HEK293 (cell line): ENCODE data around the gene ALDH7A1.

Experiments
- CTCF ChIA-PET: fragments of 350-600 bp; formaldehyde crosslinking; extraction: SDS; loops from one replicate; lab custom pipeline; 2021; ENCODE audit warnings: antibody characterized with exemption; lab: Yijun Ruan, JAX
- POLR2A ChIA-PET: fragments of 300-600 bp; formaldehyde crosslinking; extraction: SDS; loops from one replicate; lab custom pipeline; 2020; ENCODE audit warnings: antibody characterized with exemption, inconsistent platforms; lab: Yijun Ruan, JAX
- H3K27ac ChIP-seq: fragments of 200-500 bp; sonication (Bioruptor generic); 2 replicates; pipeline ENCODE4 v1.5.1; 2014; ENCODE audit warnings: low read depth, low read length, control low read depth, inconsistent platforms; ENCODE audit errors: extremely low read depth
- H3K36me3 ChIP-seq, 2 experiments: fragments of 200-500 bp in 1 of 2; sonication (Bioruptor generic) in 1 of 2; 1 replicate in 1 of 2; 2 replicates in 1 of 2; pipeline ENCODE4 v1.5.1; 2014 to 2017; ENCODE audit warnings: inconsistent platforms in 2 of 2, low read length in 2 of 2; ENCODE audit not compliant: control insufficient read depth in 2 of 2, insufficient read depth in 1 of 2
- H3K4me1 ChIP-seq: fragments of 200-500 bp; sonication (Bioruptor generic); 2 replicates; pipeline ENCODE4 v1.5.1; 2014; ENCODE audit warnings: mild to moderate bottlenecking, low read length, inconsistent platforms; ENCODE audit not compliant: control insufficient read depth, insufficient read depth
- H3K4me3 ChIP-seq: 2 replicates; pipeline ENCODE4 v1.5.1; 2011; ENCODE audit warnings: low read depth, mild to moderate bottlenecking, control low read depth, low read length, moderate library complexity
- H3K9me3 ChIP-seq: fragments of 200-500 bp; sonication (Bioruptor generic); 2 replicates; pipeline ENCODE4 v1.5.1; 2014; ENCODE audit warnings: low read depth, low read length, inconsistent platforms; ENCODE audit not compliant: control insufficient read depth, insufficient read depth
- BCL11B ChIP-seq: fragments of 450-650 bp; formaldehyde crosslinking; IDR thresholded peaks from 2 replicates; pipeline ENCODE4 v1.5.1; 2016; ENCODE audit warnings: low read depth, missing biosample characterization, missing genetic modification characterization
- MYNN ChIP-seq: fragments of 450-650 bp; formaldehyde crosslinking; IDR thresholded peaks from 2 replicates; pipeline ENCODE4 v1.5.1; 2016; ENCODE audit warnings: missing biosample characterization, missing genetic modification characterization, borderline replicate concordance
- ZBTB48 ChIP-seq: fragments of 450-650 bp; formaldehyde crosslinking; IDR thresholded peaks from 2 replicates; pipeline ENCODE4 v1.5.1; 2016; ENCODE audit warnings: missing biosample characterization, missing genetic modification characterization
- ZIC2 ChIP-seq: fragments of 450-650 bp; formaldehyde crosslinking; IDR thresholded peaks from 2 replicates; pipeline ENCODE4 v1.5.1; 2016; ENCODE audit warnings: missing biosample characterization, missing genetic modification characterization
- ZNF274 ChIP-seq, 2 experiments: fragments of 200-500 bp in 1 of 2; fragments of 450-650 bp in 1 of 2; sonication (Bioruptor generic) in 1 of 2; formaldehyde crosslinking in 1 of 2; IDR thresholded peaks; 2 replicates each; pipeline versions ENCODE4 v1.5.1 to v1.6.1; 2014 to 2016; ENCODE audit warnings: borderline replicate concordance in 1 of 2, inconsistent platforms in 1 of 2, low read length in 1 of 2, missing biosample characterization in 1 of 2, missing genetic modification characterization in 1 of 2
- ZNF37A ChIP-seq: fragments of 450-650 bp; IDR thresholded peaks from 2 replicates; pipeline ENCODE4 v1.5.1; 2018; ENCODE audit warnings: missing biosample characterization, missing genetic modification characterization
- ZNF391 ChIP-seq: fragments of 450-650 bp; formaldehyde crosslinking; IDR thresholded peaks from 2 replicates; pipeline ENCODE4 v1.5.1; 2016; ENCODE audit warnings: low read depth, missing biosample characterization, missing genetic modification characterization, borderline replicate concordance
- ZNF48 ChIP-seq: fragments of 450-650 bp; formaldehyde crosslinking; IDR thresholded peaks from 2 replicates; pipeline ENCODE4 v1.5.1; 2016; ENCODE audit warnings: missing biosample characterization, missing genetic modification characterization
- ZNF664 ChIP-seq: fragments of 450-650 bp; formaldehyde crosslinking; IDR thresholded peaks from 2 replicates; pipeline ENCODE4 v1.5.1; 2016; ENCODE audit warnings: missing biosample characterization, missing genetic modification characterization
- ZNF677 ChIP-seq: fragments of 450-650 bp; IDR thresholded peaks from 2 replicates; pipeline ENCODE4 v1.5.0; 2018; ENCODE audit warnings: missing biosample characterization, mild to moderate bottlenecking, missing genetic modification characterization, moderate library complexity
- ZNF830 ChIP-seq: fragments of 450-650 bp; IDR thresholded peaks from 2 replicates; pipeline ENCODE4 v1.5.0; 2018; ENCODE audit warnings: missing biosample characterization, missing genetic modification characterization, low read depth, mild to moderate bottlenecking, moderate library complexity
- TF ChIP-seq, protein P1 (sequence below): fragments of 450-650 bp; formaldehyde crosslinking; IDR thresholded peaks from 2 replicates; pipeline ENCODE4 v1.5.1; 2016; ENCODE audit warnings: missing biosample characterization, missing genetic modification characterization
- TF ChIP-seq, protein P2 (sequence below): fragments of 450-650 bp; formaldehyde crosslinking; IDR thresholded peaks from 2 replicates; pipeline ENCODE4 v1.5.1; 2016; ENCODE audit warnings: missing biosample characterization, missing genetic modification characterization
- TF ChIP-seq, protein P3 (sequence below): fragments of 450-650 bp; formaldehyde crosslinking; IDR thresholded peaks from 2 replicates; pipeline ENCODE4 v1.5.1; 2017; ENCODE audit warnings: missing biosample characterization, mild to moderate bottlenecking, missing genetic modification characterization, moderate library complexity
- TF ChIP-seq, protein P4 (sequence below): fragments of 450-650 bp; formaldehyde crosslinking; IDR thresholded peaks from 2 replicates; pipeline ENCODE4 v1.5.1; 2017; ENCODE audit warnings: missing biosample characterization, missing genetic modification characterization
- TF ChIP-seq, protein P5 (sequence below): fragments of 450-650 bp; formaldehyde crosslinking; IDR thresholded peaks from 2 replicates; pipeline ENCODE4 v1.5.1; 2017; ENCODE audit warnings: missing biosample characterization, missing genetic modification characterization
- TF ChIP-seq, protein P6 (sequence below): fragments of 450-650 bp; formaldehyde crosslinking; IDR thresholded peaks from 2 replicates; pipeline ENCODE4 v1.5.1; 2016; ENCODE audit warnings: missing biosample characterization, missing genetic modification characterization

ALDH7A1 gene

DNA sequence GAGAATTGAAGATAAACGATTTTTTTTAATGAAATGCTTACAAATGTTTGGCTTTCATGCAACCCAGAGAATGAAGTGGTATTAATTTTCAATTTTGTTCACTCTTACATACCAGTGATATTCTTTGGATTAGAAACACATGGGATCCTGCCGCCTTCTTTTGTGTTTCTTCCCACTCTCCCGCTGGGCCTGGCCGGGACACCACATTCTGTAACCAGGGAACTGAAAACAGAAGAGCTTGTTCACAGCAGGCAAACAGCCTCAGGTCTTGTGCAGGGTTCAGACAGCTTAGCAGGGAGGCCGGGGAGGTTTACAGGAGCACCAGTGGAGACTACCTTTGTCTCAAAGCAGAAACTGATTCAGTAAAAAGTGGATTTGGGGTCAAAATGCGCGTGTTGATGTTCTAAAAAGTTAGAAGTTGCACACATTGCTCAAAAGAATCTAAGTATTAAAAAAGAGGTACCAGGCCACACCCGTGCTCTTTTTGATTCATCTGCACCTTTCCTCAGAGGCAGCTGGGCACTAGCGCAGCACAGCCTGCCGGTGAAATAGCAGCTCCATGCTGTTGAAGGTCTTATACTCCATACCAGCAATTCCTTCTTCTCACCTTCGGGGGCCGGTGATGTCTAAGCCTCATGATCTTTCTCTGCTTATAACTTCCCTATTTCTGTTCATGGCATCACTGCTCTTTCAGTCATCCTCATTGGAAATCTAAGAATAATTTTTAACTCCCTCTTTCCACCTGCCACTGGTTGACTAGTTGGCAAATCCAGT lies 104.7 kb downstream of the ALDH7A1 start:
- POLR2A ChIA-PET: no interaction called here
- no peak overlapping the region for H3K27ac ChIP-seq
- TF ChIP-seq, protein P1, sequence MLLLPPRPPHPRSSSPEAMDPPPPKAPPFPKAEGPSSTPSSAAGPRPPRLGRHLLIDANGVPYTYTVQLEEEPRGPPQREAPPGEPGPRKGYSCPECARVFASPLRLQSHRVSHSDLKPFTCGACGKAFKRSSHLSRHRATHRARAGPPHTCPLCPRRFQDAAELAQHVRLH: no peak
- TF ChIP-seq ZIC2: peak; percentile 88
- no peak for TF ChIP-seq ZNF664
- no peak for TF ChIP-seq MYNN
- TF ChIP-seq, protein P2, sequence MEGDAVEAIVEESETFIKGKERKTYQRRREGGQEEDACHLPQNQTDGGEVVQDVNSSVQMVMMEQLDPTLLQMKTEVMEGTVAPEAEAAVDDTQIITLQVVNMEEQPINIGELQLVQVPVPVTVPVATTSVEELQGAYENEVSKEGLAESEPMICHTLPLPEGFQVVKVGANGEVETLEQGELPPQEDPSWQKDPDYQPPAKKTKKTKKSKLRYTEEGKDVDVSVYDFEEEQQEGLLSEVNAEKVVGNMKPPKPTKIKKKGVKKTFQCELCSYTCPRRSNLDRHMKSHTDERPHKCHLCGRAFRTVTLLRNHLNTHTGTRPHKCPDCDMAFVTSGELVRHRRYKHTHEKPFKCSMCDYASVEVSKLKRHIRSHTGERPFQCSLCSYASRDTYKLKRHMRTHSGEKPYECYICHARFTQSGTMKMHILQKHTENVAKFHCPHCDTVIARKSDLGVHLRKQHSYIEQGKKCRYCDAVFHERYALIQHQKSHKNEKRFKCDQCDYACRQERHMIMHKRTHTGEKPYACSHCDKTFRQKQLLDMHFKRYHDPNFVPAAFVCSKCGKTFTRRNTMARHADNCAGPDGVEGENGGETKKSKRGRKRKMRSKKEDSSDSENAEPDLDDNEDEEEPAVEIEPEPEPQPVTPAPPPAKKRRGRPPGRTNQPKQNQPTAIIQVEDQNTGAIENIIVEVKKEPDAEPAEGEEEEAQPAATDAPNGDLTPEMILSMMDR (tag by site-specific recombination): 0 out of 2 replicates have a peak, but pooled peaks have one; percentile 14
- TF ChIP-seq, protein P3, sequence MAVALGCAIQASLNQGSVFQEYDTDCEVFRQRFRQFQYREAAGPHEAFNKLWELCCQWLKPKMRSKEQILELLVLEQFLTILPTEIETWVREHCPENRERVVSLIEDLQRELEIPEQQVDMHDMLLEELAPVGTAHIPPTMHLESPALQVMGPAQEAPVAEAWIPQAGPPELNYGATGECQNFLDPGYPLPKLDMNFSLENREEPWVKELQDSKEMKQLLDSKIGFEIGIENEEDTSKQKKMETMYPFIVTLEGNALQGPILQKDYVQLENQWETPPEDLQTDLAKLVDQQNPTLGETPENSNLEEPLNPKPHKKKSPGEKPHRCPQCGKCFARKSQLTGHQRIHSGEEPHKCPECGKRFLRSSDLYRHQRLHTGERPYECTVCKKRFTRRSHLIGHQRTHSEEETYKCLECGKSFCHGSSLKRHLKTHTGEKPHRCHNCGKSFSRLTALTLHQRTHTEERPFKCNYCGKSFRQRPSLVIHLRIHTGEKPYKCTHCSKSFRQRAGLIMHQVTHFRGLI (tag by site-specific recombination): no peak

DNA sequence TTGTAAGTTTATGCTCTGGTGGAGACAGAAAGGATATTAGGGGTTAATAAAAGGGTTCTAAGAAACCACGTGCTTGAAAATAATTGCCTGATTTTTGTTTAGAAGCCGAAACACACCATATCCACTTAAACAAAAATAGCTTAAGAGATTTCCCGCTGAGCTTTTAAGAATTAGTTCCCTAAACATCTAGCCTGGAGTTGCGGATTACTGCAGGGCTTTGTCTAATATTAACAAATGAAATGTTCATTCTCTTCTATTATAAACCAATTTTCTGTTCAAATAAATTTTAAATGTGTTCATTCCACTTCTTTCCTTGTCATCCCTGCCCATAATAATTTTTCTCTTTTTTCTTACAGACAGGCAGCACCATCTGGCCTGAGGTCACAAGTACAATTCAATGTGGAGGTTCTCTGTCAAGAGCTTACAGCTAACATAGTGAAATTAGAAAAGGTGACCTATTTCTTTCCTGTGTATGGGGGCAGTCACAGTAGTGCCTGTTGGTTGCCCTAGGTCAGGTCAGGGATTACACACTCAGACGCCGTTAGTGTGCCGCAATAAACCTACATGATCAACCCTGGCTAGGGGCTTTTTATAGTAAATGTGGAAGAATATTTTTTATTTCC lies 106.5 kb downstream of the ALDH7A1 start:
- POLR2A ChIA-PET: no interaction called here
- CTCF ChIA-PET: interaction anchor here (6.5 kb wide), 1 partner anchor 11 kb away, joined by 55 read pairs; no protein-coding TSS in a partner anchor
- H3K36me3 ChIP-seq: peaks cover 3 to 21% of the 10 kb centered on the region in 2 experiments

More for the DNA sequence above, 104.7 kb downstream of the ALDH7A1 start:
- no peaks in the 10 kb centered on the region for H3K9me3 ChIP-seq
- H3K4me1 ChIP-seq: peaks cover 4% of the 10 kb centered on the region; the same call in 1 of the 2 replicates
- CTCF ChIA-PET: interaction anchor here (0.6 to 6.5 kb wide), 7 partner anchors 9 to 651 kb away, joined by 3 to 55 read pairs (median 3); no protein-coding TSS in a partner anchor
- H3K36me3 ChIP-seq: peaks cover 3 to 5% of the 10 kb centered on the region in 2 experiments; a peak in 2 of 3 replicates
- H3K4me3 ChIP-seq: no peak overlapping the region

DNA sequence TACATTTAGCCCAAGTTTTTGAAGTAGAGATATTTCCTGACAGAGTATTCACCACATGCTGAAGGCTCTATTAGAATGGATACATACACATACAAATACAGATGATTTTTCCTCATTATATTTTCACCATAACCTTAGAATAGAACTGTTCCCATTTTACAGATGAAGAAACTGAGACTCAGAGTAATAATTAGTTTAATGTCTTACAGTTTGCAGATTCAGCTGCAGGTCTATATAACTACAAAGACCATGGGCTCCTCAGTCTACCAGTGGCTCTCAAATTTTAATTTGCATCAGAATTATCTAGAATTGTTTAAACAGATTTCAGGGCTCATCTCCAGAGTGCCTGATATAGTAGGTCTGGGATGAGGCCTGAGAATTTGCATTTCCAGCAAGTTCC lies 107.4 kb downstream of the ALDH7A1 start:
- no peak overlapping the region for H3K27ac ChIP-seq
- H3K36me3 ChIP-seq: peaks cover 3 to 22% of the 10 kb centered on the region in 2 experiments
- peaks cover 4% of the 10 kb centered on the region; the same call in 1 of the 2 replicates for H3K4me1 ChIP-seq
- POLR2A ChIA-PET: no interaction called here
- no peak overlapping the region for H3K4me3 ChIP-seq
- H3K9me3 ChIP-seq: no peaks in the 10 kb centered on the region
- CTCF ChIA-PET: interaction anchor here (6.5 kb wide), 1 partner anchor 12 kb away, joined by 55 read pairs; no protein-coding TSS in a partner anchor
- TF ChIP-seq, protein P4, sequence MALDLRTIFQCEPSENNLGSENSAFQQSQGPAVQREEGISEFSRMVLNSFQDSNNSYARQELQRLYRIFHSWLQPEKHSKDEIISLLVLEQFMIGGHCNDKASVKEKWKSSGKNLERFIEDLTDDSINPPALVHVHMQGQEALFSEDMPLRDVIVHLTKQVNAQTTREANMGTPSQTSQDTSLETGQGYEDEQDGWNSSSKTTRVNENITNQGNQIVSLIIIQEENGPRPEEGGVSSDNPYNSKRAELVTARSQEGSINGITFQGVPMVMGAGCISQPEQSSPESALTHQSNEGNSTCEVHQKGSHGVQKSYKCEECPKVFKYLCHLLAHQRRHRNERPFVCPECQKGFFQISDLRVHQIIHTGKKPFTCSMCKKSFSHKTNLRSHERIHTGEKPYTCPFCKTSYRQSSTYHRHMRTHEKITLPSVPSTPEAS (tag by site-specific recombination): no peak
- TF ChIP-seq BCL11B (tag by site-specific recombination) (no peak), ZNF664 (no peak), ZNF391 (tag by site-specific recombination) (no peak), ZNF48 (no peak), ZNF830 (no peak), ZNF37A (tag by site-specific recombination) (no peak), ZNF677 (tag by site-specific recombination) (no peak), ZNF274 (IDR thresholded peaks at IDR 0.05; ENCODE audit: low read length) (no peak), ZNF274 (tag by site-specific recombination; IDR thresholded peaks at IDR 0.05; ENCODE audit: borderline replicate concordance) (no peak), ZBTB48 (tag by site-specific recombination) (no peak)

More for the DNA sequence above, 106.5 kb downstream of the ALDH7A1 start:
- Histone ChIP-seq H3K4me1 (peaks cover 4% of the 10 kb centered on the region; the same call in 1 of the 2 replicates), H3K9me3 (no peaks in the 10 kb centered on the region), H3K4me3 (no peak overlapping the region), H3K27ac (no peak overlapping the region)
- TF ChIP-seq, protein P5, sequence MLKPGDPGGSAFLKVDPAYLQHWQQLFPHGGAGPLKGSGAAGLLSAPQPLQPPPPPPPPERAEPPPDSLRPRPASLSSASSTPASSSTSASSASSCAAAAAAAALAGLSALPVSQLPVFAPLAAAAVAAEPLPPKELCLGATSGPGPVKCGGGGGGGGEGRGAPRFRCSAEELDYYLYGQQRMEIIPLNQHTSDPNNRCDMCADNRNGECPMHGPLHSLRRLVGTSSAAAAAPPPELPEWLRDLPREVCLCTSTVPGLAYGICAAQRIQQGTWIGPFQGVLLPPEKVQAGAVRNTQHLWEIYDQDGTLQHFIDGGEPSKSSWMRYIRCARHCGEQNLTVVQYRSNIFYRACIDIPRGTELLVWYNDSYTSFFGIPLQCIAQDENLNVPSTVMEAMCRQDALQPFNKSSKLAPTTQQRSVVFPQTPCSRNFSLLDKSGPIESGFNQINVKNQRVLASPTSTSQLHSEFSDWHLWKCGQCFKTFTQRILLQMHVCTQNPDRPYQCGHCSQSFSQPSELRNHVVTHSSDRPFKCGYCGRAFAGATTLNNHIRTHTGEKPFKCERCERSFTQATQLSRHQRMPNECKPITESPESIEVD (tag by site-specific recombination): peak; percentile 4; the same call in 1 of the 2 replicates
- TF ChIP-seq, protein P6, sequence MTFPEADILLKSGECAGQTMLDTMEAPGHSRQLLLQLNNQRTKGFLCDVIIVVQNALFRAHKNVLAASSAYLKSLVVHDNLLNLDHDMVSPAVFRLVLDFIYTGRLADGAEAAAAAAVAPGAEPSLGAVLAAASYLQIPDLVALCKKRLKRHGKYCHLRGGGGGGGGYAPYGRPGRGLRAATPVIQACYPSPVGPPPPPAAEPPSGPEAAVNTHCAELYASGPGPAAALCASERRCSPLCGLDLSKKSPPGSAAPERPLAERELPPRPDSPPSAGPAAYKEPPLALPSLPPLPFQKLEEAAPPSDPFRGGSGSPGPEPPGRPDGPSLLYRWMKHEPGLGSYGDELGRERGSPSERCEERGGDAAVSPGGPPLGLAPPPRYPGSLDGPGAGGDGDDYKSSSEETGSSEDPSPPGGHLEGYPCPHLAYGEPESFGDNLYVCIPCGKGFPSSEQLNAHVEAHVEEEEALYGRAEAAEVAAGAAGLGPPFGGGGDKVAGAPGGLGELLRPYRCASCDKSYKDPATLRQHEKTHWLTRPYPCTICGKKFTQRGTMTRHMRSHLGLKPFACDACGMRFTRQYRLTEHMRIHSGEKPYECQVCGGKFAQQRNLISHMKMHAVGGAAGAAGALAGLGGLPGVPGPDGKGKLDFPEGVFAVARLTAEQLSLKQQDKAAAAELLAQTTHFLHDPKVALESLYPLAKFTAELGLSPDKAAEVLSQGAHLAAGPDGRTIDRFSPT (tag by site-specific recombination): no peak
